SK-N-MC (cell line): Measurements from ENCODE around the gene TNF.

Source experiments
- FOXP2 ChIP-seq: optimal IDR thresholded peaks from 2 replicates; pipeline ENCODE3; 2011; ENCODE audit warnings: mild to moderate bottlenecking, moderate library complexity; ENCODE audit not compliant: insufficient read depth; ENCODE audit errors: extremely low read length, control extremely low read depth
- POLR2AphosphoS5 ChIP-seq: IDR thresholded peaks from 2 replicates; pipeline ENCODE4 v1.6.1; 2012; ENCODE audit warnings: mild to moderate bottlenecking, low read depth, low read length, borderline replicate concordance

GRCh38 chr6:31614075-31614619, 38.8 kb downstream of the TNF start:
- TF ChIP-seq POLR2AphosphoS5 (no peak), FOXP2 (no peak)
